Astrocyte of the cerebellum (primary cell): ENCODE data around the gene PPARA.

Experiments used
- DNase-seq: peaks from one replicate; pipeline ENCODE4 v3.0.0-alpha.2; 2011; ENCODE audit warnings: low read depth
- H3K4me3 ChIP-seq: 2 replicates; pipeline ENCODE4 v1.5.1; 2011; ENCODE audit warnings: mild to moderate bottlenecking, low read depth, low read length, moderate library complexity
- in situ Hi-C: cut with HindIII; loops from 2 replicates; pipeline ENCODE4 v1.10.0; 2017; ENCODE audit warnings: low sequenced_read_pairs
- TF ChIP-seq, protein P1 (sequence below): IDR thresholded peaks from 2 replicates; pipeline ENCODE4 v1.5.1; 2012; ENCODE audit warnings: low read length, low read depth, moderate library complexity, mild to moderate bottlenecking; ENCODE audit errors: missing control alignments

Gene PPARA

GRCh38 chr22:46159212-46159611 is 8.9 kb downstream of the PPARA start:
- DNase-seq, result no peak
- TF ChIP-seq, protein P1, sequence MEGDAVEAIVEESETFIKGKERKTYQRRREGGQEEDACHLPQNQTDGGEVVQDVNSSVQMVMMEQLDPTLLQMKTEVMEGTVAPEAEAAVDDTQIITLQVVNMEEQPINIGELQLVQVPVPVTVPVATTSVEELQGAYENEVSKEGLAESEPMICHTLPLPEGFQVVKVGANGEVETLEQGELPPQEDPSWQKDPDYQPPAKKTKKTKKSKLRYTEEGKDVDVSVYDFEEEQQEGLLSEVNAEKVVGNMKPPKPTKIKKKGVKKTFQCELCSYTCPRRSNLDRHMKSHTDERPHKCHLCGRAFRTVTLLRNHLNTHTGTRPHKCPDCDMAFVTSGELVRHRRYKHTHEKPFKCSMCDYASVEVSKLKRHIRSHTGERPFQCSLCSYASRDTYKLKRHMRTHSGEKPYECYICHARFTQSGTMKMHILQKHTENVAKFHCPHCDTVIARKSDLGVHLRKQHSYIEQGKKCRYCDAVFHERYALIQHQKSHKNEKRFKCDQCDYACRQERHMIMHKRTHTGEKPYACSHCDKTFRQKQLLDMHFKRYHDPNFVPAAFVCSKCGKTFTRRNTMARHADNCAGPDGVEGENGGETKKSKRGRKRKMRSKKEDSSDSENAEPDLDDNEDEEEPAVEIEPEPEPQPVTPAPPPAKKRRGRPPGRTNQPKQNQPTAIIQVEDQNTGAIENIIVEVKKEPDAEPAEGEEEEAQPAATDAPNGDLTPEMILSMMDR, result no peak
- in situ Hi-C loops, result no loop called here
- no peak overlapping the region for H3K4me3 ChIP-seq

GRCh38 chr22:46159777-46160176 is 9.5 kb downstream of the PPARA start:
- H3K4me3 ChIP-seq, result no peak overlapping the region
- in situ Hi-C loops, result no loop called here
- DNase-seq, result no peak
- TF ChIP-seq, protein P1, result no peak

- no peak for DNase-seq
- H3K4me3 ChIP-seq, result no peak overlapping the region
- TF ChIP-seq, protein P1, result no peak
- in situ Hi-C loops, result no loop called here
Observed at GRCh38 chr22:46162285-46162684, 12.0 kb downstream of the PPARA start.

GRCh38 chr22:46162771-46163556 is 12.6 kb downstream of the PPARA start:
- TF ChIP-seq, protein P1, result no peak

DNA sequence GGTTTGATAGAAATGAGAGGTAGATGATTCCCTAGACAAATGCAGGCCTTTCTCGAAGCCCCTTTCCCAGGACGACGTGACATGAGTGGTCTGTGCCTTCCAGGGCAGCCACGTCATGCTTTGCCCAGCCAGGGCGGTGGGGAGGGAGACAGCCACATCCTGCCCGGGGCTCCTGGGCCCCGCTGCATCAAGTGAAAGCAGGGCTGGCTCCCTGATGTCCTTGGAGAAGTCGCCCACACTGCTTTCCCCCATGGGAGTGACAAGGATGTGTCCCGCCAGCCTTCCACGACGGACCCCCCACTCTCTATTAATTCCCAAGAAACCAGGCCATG is 13.2 kb downstream of the PPARA start:
- no peak overlapping the region for H3K4me3 ChIP-seq
- TF ChIP-seq, protein P1, result no peak
- no peak for DNase-seq
- in situ Hi-C loops, result no loop called here

More at GRCh38 chr22:46162771-46163556, 12.6 kb downstream of the PPARA start:
- in situ Hi-C loops, result no loop called here
- DNase-seq, result no peak
- no peak overlapping the region for H3K4me3 ChIP-seq

DNA sequence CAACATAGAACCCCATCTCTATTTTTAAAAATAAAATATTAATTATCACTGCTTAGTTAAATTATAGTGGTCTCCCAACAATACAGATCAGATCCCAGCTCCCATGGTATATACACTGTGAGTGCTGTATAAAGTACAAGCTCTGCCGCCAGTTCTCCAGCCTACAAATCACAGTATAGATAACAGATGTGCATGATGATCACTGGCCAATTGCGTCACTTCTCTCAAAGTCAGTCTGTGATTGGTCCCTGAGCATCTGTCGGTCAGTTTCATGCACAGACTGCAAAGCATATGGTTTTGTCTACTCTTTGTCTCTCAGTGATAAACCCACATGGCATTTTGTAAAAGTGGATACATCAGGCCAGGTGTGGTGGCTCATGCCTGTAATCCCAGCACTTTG is 15.7 kb downstream of the PPARA start:
- H3K4me3 ChIP-seq, result no peak overlapping the region
- no peak for DNase-seq
- in situ Hi-C loops, result no loop called here
- TF ChIP-seq, protein P1, result no peak

DNA sequence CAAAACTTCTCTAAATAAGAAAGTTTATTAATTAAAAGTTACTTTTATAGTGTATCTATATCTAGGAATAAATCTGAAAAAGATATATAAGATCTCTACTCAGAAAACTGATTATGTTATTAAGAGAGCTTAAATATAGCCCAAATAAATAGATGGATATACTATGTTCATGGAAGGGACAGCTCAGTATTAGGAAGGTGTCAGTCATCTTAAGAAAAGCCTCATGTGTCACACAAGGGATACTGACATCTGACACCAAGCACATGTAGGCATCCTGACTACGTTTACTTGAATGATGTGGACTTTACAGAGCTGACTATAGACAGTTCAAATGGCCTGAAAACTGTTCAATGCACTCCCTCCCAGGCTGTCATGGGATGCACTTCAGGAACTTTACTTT is 19.3 kb downstream of the PPARA start:
- no peak for DNase-seq
- in situ Hi-C loops, result no loop called here
- H3K4me3 ChIP-seq, result no peak overlapping the region
- TF ChIP-seq, protein P1, result no peak
